Measurements from ENCODE around the gene HOXD13.
A peak's percentile ranks its signal among the peaks of the same experiment; 100 is the strongest.

Gene HOXD13

DNA sequence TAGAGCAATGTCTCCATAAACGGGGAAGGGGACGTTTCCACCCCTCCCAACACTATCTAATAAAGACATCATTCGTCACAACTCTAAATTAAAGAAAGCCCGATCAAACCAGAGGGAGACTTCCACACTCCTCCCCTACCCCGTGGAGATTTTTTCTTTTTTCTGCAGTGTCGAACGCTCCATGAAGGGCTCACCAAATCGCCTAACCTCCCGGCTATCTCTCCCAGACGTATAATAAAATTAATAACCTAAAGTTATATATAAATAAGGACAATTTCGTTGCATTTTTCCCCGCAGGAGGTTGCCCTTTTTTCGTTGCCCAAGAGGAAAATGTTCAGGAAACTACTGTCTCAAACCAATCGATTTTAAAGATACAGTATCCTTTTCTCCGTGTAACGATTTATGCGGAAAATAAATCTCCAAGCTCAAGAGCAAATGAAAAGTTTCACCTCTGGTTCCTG is 11.1 kb upstream of the HOXD13 start:
- no peak for DNase-seq

- no peak for DNase-seq
These were observed 10.5 kb upstream of the HOXD13 start for GRCh38 chr2:176081837-176082524.

- DNase-seq = no peak
These were observed 10.0 kb upstream of the HOXD13 start for GRCh38 chr2:176082525-176082823.

DNA sequence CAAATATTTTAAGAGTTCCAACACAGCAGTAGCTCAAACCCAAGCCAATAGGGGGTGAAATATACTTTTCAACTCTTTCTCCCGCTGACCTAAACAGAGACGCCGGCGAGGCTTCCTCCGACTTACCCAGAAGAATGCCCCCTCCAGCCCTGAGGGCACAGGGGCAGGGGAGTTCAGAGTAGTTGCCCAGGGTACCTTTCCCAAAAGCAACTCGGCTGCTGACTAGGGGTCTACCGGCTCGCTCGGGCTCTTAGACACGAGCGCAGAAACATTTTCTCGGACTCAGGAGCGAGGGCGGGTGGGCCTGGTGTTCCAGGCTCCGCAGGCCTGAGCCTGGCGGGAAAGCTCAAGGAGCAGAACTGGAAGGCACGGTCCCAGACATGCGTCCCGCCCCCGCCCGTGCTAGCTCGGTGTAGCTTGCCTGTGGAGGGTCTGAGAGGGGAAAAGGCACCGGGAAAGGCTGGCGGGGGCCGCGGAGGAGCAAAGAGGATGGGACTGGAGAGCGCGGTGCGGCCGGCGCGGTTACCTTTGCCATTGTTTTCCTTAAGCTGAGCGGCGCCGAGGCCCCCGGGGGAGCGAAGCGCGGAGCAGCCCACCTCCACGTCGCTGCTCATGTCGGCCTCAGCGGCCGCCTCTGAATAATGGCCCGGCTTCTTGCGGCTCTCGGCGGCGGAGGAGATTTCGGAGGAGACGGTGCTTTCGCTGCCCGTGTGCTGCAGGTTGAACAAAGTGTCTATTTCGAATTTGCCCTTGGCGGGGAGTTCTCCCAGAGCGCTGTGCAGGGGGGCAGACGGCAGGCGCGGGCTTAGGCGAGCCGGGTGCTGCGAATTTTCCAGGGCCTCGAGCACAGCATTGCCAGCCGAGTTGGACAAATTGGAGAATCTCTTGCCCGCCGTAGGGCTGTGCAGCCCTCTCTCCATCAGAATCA is 9.4 kb upstream of the HOXD13 start:
- DNase-seq = no peak

DNA sequence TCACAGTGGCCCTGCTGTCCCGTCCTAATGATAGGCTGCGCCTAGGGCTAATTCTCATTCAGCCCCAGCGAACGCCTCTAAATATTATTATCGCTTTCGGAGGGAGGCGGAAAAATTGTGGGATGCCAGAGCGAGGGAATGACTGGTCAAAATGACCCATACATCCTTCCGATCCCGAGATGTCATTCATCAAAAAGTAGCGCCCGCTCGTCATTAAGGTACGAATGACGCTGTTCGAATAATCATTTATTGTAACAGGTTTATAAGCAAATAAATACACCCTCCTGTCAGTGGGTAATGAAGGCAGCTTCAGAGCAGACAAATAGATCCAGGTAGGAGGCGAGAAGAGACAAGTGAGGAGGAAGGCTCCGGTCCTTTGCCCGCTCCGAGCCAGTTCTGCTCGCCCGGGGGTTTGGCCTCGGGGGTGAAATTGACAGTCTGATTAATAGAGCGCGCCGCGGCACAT is 8.7 kb upstream of the HOXD13 start, which contains the start of gene EVX2:
Gene EVX2, minus strand, starts transcription at position 167 of the 466 bp plus-strand sequence. CDS start 186 bp downstream, outside the sequence.
- no peak for DNase-seq

DNA sequence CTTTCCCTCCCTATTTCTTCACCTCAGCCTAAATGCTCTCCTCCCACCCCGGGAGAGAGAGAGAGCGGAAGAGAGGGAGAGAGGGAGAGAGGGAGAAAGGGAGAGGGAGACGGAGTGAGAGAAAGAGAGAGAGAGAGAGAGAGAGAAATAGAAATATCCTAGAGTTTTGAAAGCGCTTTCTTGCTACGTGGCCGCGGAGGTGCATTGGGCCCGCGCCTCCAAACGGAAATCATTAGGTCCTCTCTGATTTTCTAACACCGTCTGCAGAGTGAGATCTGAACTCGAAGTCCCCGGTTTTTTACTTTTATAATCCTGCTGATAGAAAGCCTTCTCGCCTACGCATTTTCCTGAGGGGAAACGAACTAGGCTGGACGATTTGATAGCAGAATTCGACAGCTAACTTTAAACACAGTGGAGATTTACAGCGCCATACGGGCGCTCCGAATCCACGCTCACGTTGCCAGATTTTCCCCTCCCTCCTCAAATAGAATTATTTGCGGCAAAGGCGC is 7.9 kb upstream of the HOXD13 start:
- DNase-seq = no peak

GRCh38 chr2:176085120-176085788 is 7.3 kb upstream of the HOXD13 start:
- DNase-seq = no peak

- DNase-seq = no peak
These were observed 6.4 kb upstream of the HOXD13 start for GRCh38 chr2:176085861-176086771.

GRCh38 chr2:176087330-176088047 is 5.0 kb upstream of the HOXD13 start:
- DNase-seq = no peak

DNA sequence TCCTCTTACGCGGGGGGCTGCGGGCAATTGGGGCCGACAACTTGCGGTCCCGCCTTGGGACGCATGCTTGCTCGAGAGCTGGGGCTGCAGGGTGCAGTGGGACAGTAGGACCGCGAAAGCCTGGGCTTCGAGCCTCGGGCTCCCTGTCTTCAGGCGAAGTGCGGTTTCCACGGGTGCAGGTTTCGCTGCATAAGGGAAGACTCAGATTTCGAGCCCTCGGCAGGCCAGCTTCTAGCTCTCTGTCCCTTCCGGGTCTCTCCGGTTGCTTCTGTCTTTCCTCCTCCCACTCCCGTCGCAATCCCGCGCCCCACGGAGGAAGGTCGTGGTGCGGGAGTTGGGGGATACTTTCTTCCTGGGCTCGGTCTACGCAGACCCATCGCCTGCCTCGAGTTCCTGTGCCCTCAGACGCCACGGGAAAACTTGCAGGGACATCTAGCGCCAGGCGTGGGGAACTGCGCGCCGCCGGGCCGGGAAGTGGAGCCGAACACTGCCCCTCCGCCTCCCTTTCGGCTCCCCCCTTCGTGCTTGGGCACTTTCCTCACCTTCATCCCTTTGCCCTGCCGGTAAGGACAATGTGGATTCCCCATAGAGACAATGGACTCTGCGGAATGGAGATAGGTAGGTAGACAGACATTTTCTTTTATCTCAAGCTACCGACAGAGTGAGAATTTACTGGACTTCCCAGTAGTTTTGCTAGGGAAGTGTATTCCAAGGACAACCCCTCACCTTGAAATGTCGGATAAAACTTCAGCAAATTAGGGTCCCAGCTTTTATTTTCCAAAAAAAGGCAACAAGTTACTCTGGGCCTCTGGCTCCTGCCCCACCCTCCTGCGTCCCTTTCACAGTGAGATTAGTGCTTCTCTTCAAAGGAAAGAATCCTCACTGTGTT is 4.2 kb upstream of the HOXD13 start:
- peak in 1 of 2 donors; percentile 29 for DNase-seq

- no peak for DNase-seq
These were observed 3.3 kb upstream of the HOXD13 start for GRCh38 chr2:176088937-176089842.

DNA sequence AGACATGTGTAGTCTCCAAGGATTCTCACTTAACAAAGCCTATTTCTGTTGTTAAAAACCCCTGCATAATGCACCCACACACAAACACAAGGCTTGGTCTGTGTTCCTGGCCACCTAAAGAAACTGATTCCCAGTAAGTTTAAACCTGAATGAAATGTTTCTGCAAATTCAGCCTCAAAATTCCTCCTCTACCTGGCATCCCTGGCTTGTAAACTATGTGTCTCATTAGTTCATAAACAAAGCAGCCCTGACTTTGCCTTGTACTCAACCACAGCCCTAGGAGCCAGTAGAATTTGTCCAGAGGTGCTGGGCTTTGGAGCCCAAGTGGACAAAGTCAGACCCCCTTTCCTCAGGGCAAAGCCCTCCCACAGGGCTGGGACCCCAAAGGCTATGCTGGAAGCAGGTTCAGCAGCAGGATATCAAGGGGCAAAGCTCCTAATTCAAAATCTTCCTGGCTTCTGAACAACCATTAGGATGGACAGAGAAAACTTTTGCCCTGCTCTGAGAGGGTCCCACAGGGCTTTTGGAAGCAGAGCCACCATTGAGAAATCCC is 2.6 kb upstream of the HOXD13 start:
- no peak for DNase-seq

DNA sequence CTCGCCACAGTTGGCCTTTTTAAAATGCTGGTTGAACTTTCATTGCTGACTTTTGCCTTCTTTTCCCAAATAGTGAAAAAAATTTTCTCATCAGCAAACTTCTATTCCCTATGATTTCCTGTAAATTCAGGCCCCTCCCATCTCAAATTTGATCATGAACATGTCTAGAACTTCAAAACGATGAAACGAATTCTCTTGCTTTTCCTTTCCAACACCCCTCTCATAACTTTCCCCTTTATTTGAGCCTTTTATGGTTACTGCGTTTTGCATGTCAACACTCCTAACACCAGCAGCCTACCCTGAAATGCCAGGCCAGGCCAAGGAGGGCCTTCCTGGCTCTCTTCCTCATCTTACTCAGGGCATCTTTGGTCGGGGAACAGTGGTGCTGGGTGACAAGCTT is 1.7 kb upstream of the HOXD13 start:
- DNase-seq = no peak

- peak in 1 of 2 donors; percentile 7 for DNase-seq
These were observed 927 bp upstream of the HOXD13 start for GRCh38 chr2:176091329-176092258.

DNA sequence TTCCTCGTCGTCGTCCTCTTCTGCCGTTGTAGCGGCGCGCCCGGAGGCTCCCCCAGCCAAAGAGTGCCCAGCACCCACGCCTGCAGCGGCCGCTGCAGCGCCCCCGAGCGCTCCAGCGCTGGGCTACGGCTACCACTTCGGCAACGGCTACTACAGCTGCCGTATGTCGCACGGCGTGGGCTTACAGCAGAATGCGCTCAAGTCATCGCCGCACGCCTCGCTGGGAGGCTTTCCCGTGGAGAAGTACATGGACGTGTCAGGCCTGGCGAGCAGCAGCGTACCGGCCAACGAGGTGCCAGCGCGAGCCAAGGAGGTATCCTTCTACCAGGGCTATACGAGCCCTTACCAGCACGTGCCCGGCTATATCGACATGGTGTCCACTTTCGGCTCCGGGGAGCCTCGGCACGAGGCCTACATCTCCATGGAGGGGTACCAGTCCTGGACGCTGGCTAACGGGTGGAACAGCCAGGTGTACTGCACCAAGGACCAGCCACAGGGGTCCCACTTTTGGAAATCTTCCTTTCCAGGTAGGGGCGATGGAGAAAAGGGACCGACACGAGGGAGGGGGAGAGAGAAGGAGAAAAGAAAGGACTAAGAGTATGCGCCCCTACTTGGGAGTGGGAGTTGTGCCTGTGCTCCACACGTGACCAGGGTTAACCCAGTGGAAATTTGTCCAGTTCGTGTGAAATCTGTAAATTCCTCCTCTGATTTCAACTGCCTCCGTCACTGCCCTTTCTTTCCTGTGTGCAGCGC is 800 bp downstream of the HOXD13 start:
- peak in 1 of 2 donors; percentile 2 for DNase-seq

DNA sequence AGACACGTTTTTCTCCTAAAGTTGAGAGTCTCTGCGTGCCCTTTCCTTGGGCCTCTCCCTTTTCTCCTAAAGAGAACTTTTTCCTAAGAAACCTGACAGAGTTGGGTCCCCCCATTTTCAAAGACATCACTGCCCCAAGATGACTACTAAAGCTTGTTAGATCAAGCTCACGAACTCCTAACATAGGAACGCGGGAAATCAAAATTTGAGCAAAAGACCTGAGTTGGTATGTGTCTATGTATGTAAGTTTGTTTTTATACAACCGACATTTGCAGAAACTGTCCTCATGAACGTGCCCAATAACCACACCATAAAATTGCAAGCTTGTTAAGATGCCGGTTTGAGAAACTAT is 1.4 kb downstream of the HOXD13 start:
- DNase-seq = no peak

GRCh38 chr2:176094349-176094748 is 1.8 kb downstream of the HOXD13 start:
- peak in 1 of 2 donors; percentile 4 for DNase-seq

All from CD4-positive, alpha-beta T cell treated with Interleukin-4 for 1 hour (primary cell).